IMR-90 (cell line): ENCODE results near the gene IL2. TPM values are rescaled to one million over a fixed set of nuclear protein-coding genes. Genes with fewer than 3 reads are reported as not detected.

ENCODE experiments used
- ATAC-seq: fragments of 200-7000 bp; cut with Tn5 transposase; 2 replicates; pipeline ENCODE4 v1.9.1; 2020; ENCODE audit warnings: low read depth, mild to moderate bottlenecking, moderate library complexity
- BruUV-seq: library from RNA; stranded (reverse); fragments of 400-500 nt; replicated peaks from 2 replicates; lab custom pipeline; 2021; lab: Mats Ljungman, UMichigan
- CTCF ChIA-PET: fragments of 300-600 bp; formaldehyde crosslinking; extraction: SDS; loops from one replicate; lab custom pipeline; 2021; ENCODE audit warnings: antibody characterized with exemption; lab: Yijun Ruan, JAX
- POLR2A ChIA-PET: fragments of 300-600 bp; sonication (Branson Sonifier 250); formaldehyde crosslinking; loops from one replicate; lab custom pipeline; 2022; ENCODE audit warnings: antibody characterized with exemption; ENCODE audit not compliant: unreplicated experiment; lab: Charles Lee
- DNase-seq: peaks from one replicate; pipeline ENCODE4 v3.0.0; 2013
- H2AFZ ChIP-seq: replicated peaks from 2 replicates; pipeline ENCODE3; 2013; ENCODE audit warnings: low read length, mild to moderate bottlenecking; ENCODE audit not compliant: poor library complexity
- H2AK5ac ChIP-seq: 2 replicates; pipeline ENCODE4 v1.6.1; 2013; ENCODE audit warnings: low read depth, low read length, inconsistent platforms
- H2AK9ac ChIP-seq: replicated peaks from 2 replicates; pipeline ENCODE3; 2013; ENCODE audit warnings: mild to moderate bottlenecking, low read depth, low read length, moderate library complexity; ENCODE audit not compliant: poor library complexity
- H2BK120ac ChIP-seq: 2 replicates; pipeline ENCODE4 v1.6.1; 2013; ENCODE audit warnings: low read depth, low read length, inconsistent platforms
- H2BK15ac ChIP-seq: 3 replicates; pipeline ENCODE4 v1.6.1; 2013; ENCODE audit warnings: low read depth, low read length, inconsistent platforms
- H2BK20ac ChIP-seq: 2 replicates; pipeline ENCODE4 v1.6.1; 2013; ENCODE audit warnings: low read depth, mild to moderate bottlenecking, inconsistent platforms, low read length, moderate library complexity
- H2BK5ac ChIP-seq: 2 replicates; pipeline ENCODE4 v1.6.1; 2013; ENCODE audit warnings: mild to moderate bottlenecking, low read depth, low read length, inconsistent platforms; ENCODE audit not compliant: poor library complexity, severe bottlenecking
- H3K14ac ChIP-seq: replicated peaks from 2 replicates; pipeline ENCODE4 v1.6.1; 2013; ENCODE audit warnings: low read depth, low read length, inconsistent platforms
- H3K18ac ChIP-seq: 2 replicates; pipeline ENCODE4 v1.6.1; 2013; ENCODE audit warnings: low read depth, low read length, control low read depth
- H3K23ac ChIP-seq: 2 replicates; pipeline ENCODE4 v1.6.1; 2013; ENCODE audit warnings: low read depth, low read length, inconsistent platforms
- H3K27ac ChIP-seq: 2 replicates; pipeline ENCODE4 v1.5.1; 2013; ENCODE audit warnings: mild to moderate bottlenecking, control low read depth, low read length; ENCODE audit not compliant: insufficient read depth
- H3K27me3 ChIP-seq: 2 replicates; pipeline ENCODE4 v1.6.1; 2013; ENCODE audit warnings: low read length; ENCODE audit not compliant: control insufficient read depth, insufficient read depth
- H3K36me3 ChIP-seq: 2 replicates; pipeline ENCODE4 v1.6.1; 2013; ENCODE audit warnings: low read length, mixed read lengths; ENCODE audit not compliant: control insufficient read depth, insufficient read depth
- H3K4ac ChIP-seq: 2 replicates; pipeline ENCODE4 v1.6.1; 2013; ENCODE audit warnings: low read depth, low read length, inconsistent platforms
- H3K4me1 ChIP-seq: 2 replicates; pipeline ENCODE4 v1.6.1; 2013; ENCODE audit warnings: low read length, mixed read lengths; ENCODE audit not compliant: control insufficient read depth, insufficient read depth
- H3K4me2 ChIP-seq: 2 replicates; pipeline ENCODE4 v1.6.1; 2013; ENCODE audit warnings: low read depth, mild to moderate bottlenecking, control low read depth, low read length, moderate library complexity
- H3K4me3 ChIP-seq: 2 replicates; pipeline ENCODE4 v1.5.1; 2013; ENCODE audit warnings: low read depth, mild to moderate bottlenecking, control low read depth, low read length, moderate library complexity; ENCODE audit not compliant: insufficient read depth
- H3K56ac ChIP-seq: 2 replicates; pipeline ENCODE4 v1.6.1; 2013; ENCODE audit warnings: low read length, inconsistent platforms; ENCODE audit not compliant: insufficient read depth; ENCODE audit errors: extremely low read depth
- H3K79me1 ChIP-seq, 2 experiments: 2 replicates each; pipeline ENCODE4 v1.6.1; 2013; ENCODE audit warnings: low read length in 2 of 2, inconsistent platforms in 1 of 2, low read depth in 1 of 2
- H3K9ac ChIP-seq: 2 replicates; pipeline ENCODE4 v1.6.1; 2013; ENCODE audit warnings: low read depth, low read length, control low read depth
- H3K9me1 ChIP-seq: 2 replicates; pipeline ENCODE4 v1.6.1; 2013; ENCODE audit warnings: low read length, inconsistent platforms; ENCODE audit not compliant: insufficient read depth
- H3K9me3 ChIP-seq: 2 replicates; pipeline ENCODE4 v1.6.1; 2013; ENCODE audit warnings: low read length; ENCODE audit not compliant: control insufficient read depth, insufficient read depth
- H4K20me1 ChIP-seq: 2 replicates; pipeline ENCODE4 v1.6.1; 2013; ENCODE audit warnings: low read length, inconsistent platforms; ENCODE audit not compliant: insufficient read depth
- H4K5ac ChIP-seq: 2 replicates; pipeline ENCODE4 v1.6.1; 2013; ENCODE audit warnings: mild to moderate bottlenecking, low read depth, low read length, control low read depth
- H4K8ac ChIP-seq, 2 experiments: 2 replicates each; pipeline ENCODE4 v1.6.1; 2013; ENCODE audit warnings: low read depth in 2 of 2, low read length in 2 of 2, control low read depth in 1 of 2, inconsistent platforms in 1 of 2
- H4K91ac ChIP-seq: 2 replicates; pipeline ENCODE4 v1.6.1; 2013; ENCODE audit warnings: low read depth, low read length, inconsistent platforms; ENCODE audit not compliant: insufficient read depth
- CHD1 ChIP-seq: IDR thresholded peaks from 2 replicates; pipeline ENCODE4 v1.6.1; 2012; ENCODE audit warnings: low read depth, low read length, improper control_type of control experiment
- FOS ChIP-seq: fragments of 150-350 bp; IDR thresholded peaks from 2 replicates; pipeline ENCODE4 v1.6.1; 2016; ENCODE audit warnings: low read depth, low read length
- MAFK ChIP-seq: IDR thresholded peaks from 2 replicates; pipeline ENCODE4 v1.6.1; 2012; ENCODE audit warnings: low read depth, low read length, improper control_type of control experiment
- MAZ ChIP-seq: IDR thresholded peaks from 2 replicates; pipeline ENCODE4 v1.6.1; 2012; ENCODE audit warnings: low read depth, mild to moderate bottlenecking, low read length, improper control_type of control experiment, moderate library complexity, borderline replicate concordance
- RCOR1 ChIP-seq: IDR thresholded peaks from 2 replicates; pipeline ENCODE4 v1.6.1; 2012; ENCODE audit warnings: mild to moderate bottlenecking, low read length, improper control_type of control experiment; ENCODE audit not compliant: insufficient replicate concordance
- RFX5 ChIP-seq: IDR thresholded peaks from 2 replicates; pipeline ENCODE4 v1.8.0; 2012; ENCODE audit warnings: low read depth, mild to moderate bottlenecking, low read length, moderate library complexity
- WGBS, 2 experiments: methylation state at CpG; one replicate each; pipeline versions ENCODE4 v1.1.5 to v1.1.7; 2013; ENCODE audit warnings: missing lambda C conversion rate in 2 of 2; ENCODE audit not compliant: insufficient read length in 1 of 2; ENCODE audit errors: extremely low coverage in 2 of 2; 5-methylcytosine and 5-hydroxymethylcytosine counted together
- dilution Hi-C: fragments of 300-500 bp; cut with HindIII; formaldehyde crosslinking; loops from one replicate; pipeline ENCODE4 v1.14.3; 2018; ENCODE audit warnings: low sequenced_read_pairs; ENCODE audit not compliant: unreplicated experiment
- in situ Hi-C: fragments of 300-500 bp; cut with MboI; formaldehyde crosslinking; loops from 3 replicates; pipeline ENCODE4 v1.14.3; 2019; ENCODE audit warnings: low sequenced_read_pairs, inconsistent platforms, mixed read lengths
- intact Hi-C: fragments of 100-400 bp; cut with micrococcal nuclease; formaldehyde crosslinking; loops from 2 replicates; pipeline ENCODE4 v1.10.0; 2022
- polyA plus RNA-seq, 3 experiments: library from polyadenylated mRNA; depleted of rRNA; stranded (reverse); fragments of >200 nt; gene quantifications; 2 replicates each; pipeline ENCODE4 v1.2.3, GENCODE V29; 2012; ENCODE audit warnings: low replicate concordance in 1 of 3
- total RNA-seq: library from RNA; depleted of rRNA; stranded (reverse); fragments of >200 nt; gene quantifications from 2 replicates; pipeline ENCODE4 v1.2.3, GENCODE V29; 2012

IL2 gene
- total and polyA plus RNA-seq, 2 of the 4 experiments (the other 2 are of a cell fraction), result not detected

DNA sequence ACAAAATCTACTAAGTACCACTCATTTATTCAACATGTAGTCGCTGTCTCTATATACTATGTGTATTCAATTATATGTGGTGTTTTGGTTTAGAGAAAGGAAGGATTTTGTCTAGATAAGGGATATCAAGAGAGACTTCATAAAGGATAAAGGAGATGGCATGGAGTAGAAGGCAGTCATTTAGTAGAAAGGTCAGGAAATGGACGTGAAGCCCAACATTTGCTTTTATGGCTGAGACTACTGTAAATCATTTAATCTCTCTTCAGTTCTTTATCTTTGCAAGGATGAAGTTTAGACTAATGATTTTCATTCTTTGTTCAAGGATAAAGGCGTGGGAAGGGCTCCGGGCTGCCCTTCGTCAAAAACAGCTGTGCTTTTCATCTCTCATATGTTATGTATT, 25.2 kb downstream of the IL2 start:
- Histone ChIP-seq H3K18ac (no peak overlapping the region), H2AFZ (no peak overlapping the region), H2BK15ac (no peak overlapping the region), H3K27me3 (peaks cover 5% of the 10 kb centered on the region), H3K23ac (no peak overlapping the region), H3K4me2 (no peak overlapping the region), H2BK5ac (no peak overlapping the region), H4K91ac (no peak overlapping the region), H3K79me1 (no peaks in the 10 kb centered on the region), H4K8ac (no peak overlapping the region), H3K56ac (no peak overlapping the region), H3K9ac (no peak overlapping the region), H3K4ac (no peak overlapping the region), H3K9me3 (no peaks in the 10 kb centered on the region), H2AK5ac (no peak overlapping the region), H3K36me3 (no peaks in the 10 kb centered on the region), H4K5ac (no peak overlapping the region), H2AK9ac (no peak overlapping the region), H3K4me1 (no peaks in the 10 kb centered on the region), H3K9me1 (no peaks in the 10 kb centered on the region), H3K4me3 (no peak overlapping the region), H2BK20ac (no peak overlapping the region), H2BK120ac (no peak overlapping the region), H4K20me1 (no peaks in the 10 kb centered on the region), H3K27ac (no peak overlapping the region), H3K14ac (no peak overlapping the region)
- POLR2A ChIA-PET, result no interaction called here
- CTCF ChIA-PET, result no interaction called here
- ATAC-seq (no peak), DNase-seq (no peak)
- TF ChIP-seq MAZ (no peak), FOS (no peak), CHD1 (no peak), RFX5 (no peak), RCOR1 (no peak), MAFK (no peak)
- no TSS peak for BruUV-seq
- intact Hi-C loops, result no loop called here
- dilution Hi-C loops, result no loop called here
- in situ Hi-C loops, result no loop called here
- WGBS, 2 experiments, result no CpG with 5 or more reads among the region's 5 CpGs
